SK-N-SH (cell line): Measurements from ENCODE around the gene PSENEN. TPM values are rescaled to one million over a fixed set of nuclear protein-coding genes. Genes with fewer than 3 reads are reported as not detected.
A peak's percentile ranks its signal among the peaks of the same experiment; 100 is the strongest.

ENCODE experiments used
- CTCF ChIA-PET: fragments of 300-600, 350-600 bp; formaldehyde crosslinking; extraction: SDS; loops from one replicate; lab custom pipeline; 2021; lab: Yijun Ruan, JAX
- POLR2A ChIA-PET: fragments of 350-600 bp; sonication (Branson Sonifier 250); formaldehyde crosslinking; extraction: SDS; loops from one replicate; lab custom pipeline; 2020; ENCODE audit warnings: antibody characterized with exemption, inconsistent platforms; lab: Yijun Ruan, JAX
- DNase-seq: peaks from one replicate; pipeline ENCODE4 v3.0.0; 2012
- H2AFZ ChIP-seq: fragments of 200-600 bp; sonication (generic); 2 replicates; pipeline ENCODE4 v1.8.1; 2016; ENCODE audit warnings: antibody characterized with exemption, mild to moderate bottlenecking, low read depth
- H3F3A ChIP-seq: fragments of 200-600 bp; sonication (generic); replicated peaks from 2 replicates; pipeline ENCODE3; 2016; ENCODE audit warnings: antibody characterized with exemption, mild to moderate bottlenecking; ENCODE audit not compliant: insufficient read depth
- H3K27ac ChIP-seq, 2 experiments: fragments of 200-500 bp in 1 of 2; fragments of 200-600 bp in 1 of 2; sonication (Bioruptor generic) in 1 of 2; sonication (generic), shearing (Covaris generic) in 1 of 2; 2 replicates each; pipeline versions ENCODE4 v1.5.1 to v1.6.1; 2014 to 2016; ENCODE audit warnings: low read depth in 2 of 2, inconsistent platforms in 1 of 2, low read length in 1 of 2, mild to moderate bottlenecking in 1 of 2, mixed read lengths in 1 of 2
- H3K27me3 ChIP-seq: fragments of 200-600 bp; sonication (generic), shearing (Covaris generic); 2 replicates; pipeline ENCODE4 v1.6.1; 2016; ENCODE audit warnings: mixed run types; ENCODE audit not compliant: insufficient read depth
- H3K36me3 ChIP-seq, 2 experiments: fragments of 200-500 bp in 1 of 2; fragments of 200-600 bp in 1 of 2; sonication (Bioruptor generic) in 1 of 2; sonication (generic) in 1 of 2; replicated peaks in 1 of 2; 2 replicates each; pipeline versions ENCODE3 to v1.5.1; 2014 to 2016; ENCODE audit warnings: low read length in 1 of 2, mild to moderate bottlenecking in 1 of 2; ENCODE audit not compliant: insufficient read depth in 2 of 2, control insufficient read depth in 1 of 2
- H3K4me1 ChIP-seq, 2 experiments: fragments of 200-500 bp in 1 of 2; fragments of 200-600 bp in 1 of 2; sonication (Bioruptor generic) in 1 of 2; sonication (generic), shearing (Covaris generic) in 1 of 2; 2 replicates each; pipeline versions ENCODE4 v1.5.1 to v1.6.1; 2014 to 2016; ENCODE audit warnings: low read depth in 1 of 2, low read length in 1 of 2, mixed run types in 1 of 2; ENCODE audit not compliant: insufficient read depth in 2 of 2, control insufficient read depth in 1 of 2
- H3K4me2 ChIP-seq: fragments of 200-600 bp; sonication (generic), shearing (Covaris generic); 2 replicates; pipeline ENCODE4 v1.6.1; 2017; ENCODE audit warnings: mixed run types
- H3K4me3 ChIP-seq, 2 experiments: fragments of 200-500 bp in 1 of 2; fragments of 200-600 bp in 1 of 2; sonication (Bioruptor generic) in 1 of 2; sonication (generic), shearing (Covaris generic) in 1 of 2; 2 replicates each; pipeline versions ENCODE4 v1.5.1 to v1.8.1; 2014 to 2016; ENCODE audit warnings: low read depth in 2 of 2, inconsistent platforms in 1 of 2, low read length in 1 of 2, mild to moderate bottlenecking in 1 of 2, mixed read lengths in 1 of 2, moderate library complexity in 1 of 2
- H3K79me2 ChIP-seq: fragments of 200-600 bp; sonication (generic); 2 replicates; pipeline ENCODE4 v1.8.1; 2017; ENCODE audit warnings: mild to moderate bottlenecking; ENCODE audit not compliant: insufficient read depth
- H3K9ac ChIP-seq: fragments of 200-600 bp; sonication (generic); 2 replicates; pipeline ENCODE4 v1.6.1; 2017; ENCODE audit warnings: mixed run types
- H3K9me2 ChIP-seq: fragments of 200-600 bp; sonication (generic); 2 replicates; pipeline ENCODE4 v1.6.1; 2017; ENCODE audit warnings: mixed run types
- H3K9me3 ChIP-seq: fragments of 200-600 bp; sonication (generic); 2 replicates; pipeline ENCODE4 v1.6.1; 2017; ENCODE audit warnings: mixed run types, mild to moderate bottlenecking, moderate library complexity
- H4K20me1 ChIP-seq: fragments of 200-600 bp; sonication (generic); 2 replicates; pipeline ENCODE4 v1.6.1; 2017; ENCODE audit warnings: mild to moderate bottlenecking, mixed run types; ENCODE audit not compliant: insufficient read depth
- CHD2 ChIP-seq: fragments of 150-350 bp; IDR thresholded peaks from 2 replicates; pipeline ENCODE4 v1.6.1; 2018; ENCODE audit warnings: low read length; ENCODE audit not compliant: partially characterized antibody
- ELF1 ChIP-seq: IDR thresholded peaks from 2 replicates; pipeline ENCODE4 v1.4.0; 2012
- EP300 ChIP-seq, 2 experiments: IDR thresholded peaks; 2 replicates each; pipeline versions ENCODE4 v1.4.0 to v1.6.1; 2012; ENCODE audit warnings: borderline replicate concordance in 1 of 2, low read depth in 1 of 2, low read length in 1 of 2
- FOSL2 ChIP-seq: IDR thresholded peaks from 2 replicates; pipeline ENCODE4 v1.4.0; 2012; ENCODE audit warnings: low read depth, mild to moderate bottlenecking, moderate library complexity, borderline replicate concordance
- FOXM1 ChIP-seq: IDR thresholded peaks from 2 replicates; pipeline ENCODE4 v1.4.0; 2012; ENCODE audit warnings: low read depth, mild to moderate bottlenecking
- GABPA ChIP-seq: IDR thresholded peaks from 2 replicates; pipeline ENCODE4 v1.4.0; 2012; ENCODE audit warnings: low read depth, mild to moderate bottlenecking
- GATA2 ChIP-seq: sonication (generic); formaldehyde crosslinking; IDR thresholded peaks from 2 replicates; pipeline ENCODE4 v1.5.0; 2020; ENCODE audit warnings: mild to moderate bottlenecking, missing genetic modification reagents
- JUND ChIP-seq: IDR thresholded peaks from 2 replicates; pipeline ENCODE4 v1.4.0; 2012
- MEF2A ChIP-seq: IDR thresholded peaks from 2 replicates; pipeline ENCODE4 v1.4.0; 2012; ENCODE audit warnings: low read depth, borderline replicate concordance
- MXI1 ChIP-seq: IDR thresholded peaks from 2 replicates; pipeline ENCODE4 v1.6.1; 2012; ENCODE audit warnings: mild to moderate bottlenecking, low read depth, low read length, improper control_type of control experiment
- NFIC ChIP-seq: IDR thresholded peaks from 2 replicates; pipeline ENCODE4 v1.4.0; 2012; ENCODE audit warnings: borderline replicate concordance
- RAD21 ChIP-seq: IDR thresholded peaks from 2 replicates; pipeline ENCODE4 v1.6.1; 2012; ENCODE audit warnings: mild to moderate bottlenecking, low read length
- RCOR1 ChIP-seq: fragments of 150-350 bp; IDR thresholded peaks from 2 replicates; pipeline ENCODE4 v1.6.1; 2017; ENCODE audit warnings: antibody characterized with exemption, low read length
- SIN3A ChIP-seq: IDR thresholded peaks from 2 replicates; pipeline ENCODE4 v1.6.1; 2012; ENCODE audit warnings: low read depth, mild to moderate bottlenecking, low read length, moderate library complexity, borderline replicate concordance
- SMC3 ChIP-seq: IDR thresholded peaks from 2 replicates; pipeline ENCODE4 v1.6.1; 2012; ENCODE audit warnings: low read depth, low read length, improper control_type of control experiment
- YY1 ChIP-seq: IDR thresholded peaks from 2 replicates; pipeline ENCODE4 v1.4.0; 2012; ENCODE audit warnings: low read depth, mild to moderate bottlenecking
- WGBS: methylation state at CpG from one replicate; pipeline ENCODE4 v1.1.6; 2017; ENCODE audit warnings: low lambda C conversion rate; 5-methylcytosine and 5-hydroxymethylcytosine counted together
- polyA plus RNA-seq, 3 experiments: library from polyadenylated mRNA; depleted of rRNA; stranded (reverse); fragments of >200 nt; gene quantifications; 2 replicates each; pipeline ENCODE4 v1.2.3, GENCODE V29; 2012
- TF ChIP-seq, protein P1 (sequence below): IDR thresholded peaks from 2 replicates; pipeline ENCODE4 v1.4.0; 2012; ENCODE audit warnings: low read depth, borderline replicate concordance
- TF ChIP-seq, protein P2 (sequence below): IDR thresholded peaks from 2 replicates; pipeline ENCODE4 v1.4.0; 2012; ENCODE audit warnings: low read depth
- TF ChIP-seq, protein P3 (sequence below): fragments of 150-350 bp; IDR thresholded peaks from 2 replicates; pipeline ENCODE4 v1.6.1; 2017; ENCODE audit warnings: antibody characterized with exemption, low read length, low read depth, borderline replicate concordance
- TF ChIP-seq, protein P4 (sequence below): fragments of 150-350 bp; IDR thresholded peaks from 2 replicates; pipeline ENCODE4 v1.6.1; 2016; ENCODE audit warnings: mild to moderate bottlenecking, low read depth, low read length

PSENEN gene
- polyA plus RNA-seq, 1 of the 3 experiments (the other 2 are of a cell fraction) = 99.2 TPM

DNA sequence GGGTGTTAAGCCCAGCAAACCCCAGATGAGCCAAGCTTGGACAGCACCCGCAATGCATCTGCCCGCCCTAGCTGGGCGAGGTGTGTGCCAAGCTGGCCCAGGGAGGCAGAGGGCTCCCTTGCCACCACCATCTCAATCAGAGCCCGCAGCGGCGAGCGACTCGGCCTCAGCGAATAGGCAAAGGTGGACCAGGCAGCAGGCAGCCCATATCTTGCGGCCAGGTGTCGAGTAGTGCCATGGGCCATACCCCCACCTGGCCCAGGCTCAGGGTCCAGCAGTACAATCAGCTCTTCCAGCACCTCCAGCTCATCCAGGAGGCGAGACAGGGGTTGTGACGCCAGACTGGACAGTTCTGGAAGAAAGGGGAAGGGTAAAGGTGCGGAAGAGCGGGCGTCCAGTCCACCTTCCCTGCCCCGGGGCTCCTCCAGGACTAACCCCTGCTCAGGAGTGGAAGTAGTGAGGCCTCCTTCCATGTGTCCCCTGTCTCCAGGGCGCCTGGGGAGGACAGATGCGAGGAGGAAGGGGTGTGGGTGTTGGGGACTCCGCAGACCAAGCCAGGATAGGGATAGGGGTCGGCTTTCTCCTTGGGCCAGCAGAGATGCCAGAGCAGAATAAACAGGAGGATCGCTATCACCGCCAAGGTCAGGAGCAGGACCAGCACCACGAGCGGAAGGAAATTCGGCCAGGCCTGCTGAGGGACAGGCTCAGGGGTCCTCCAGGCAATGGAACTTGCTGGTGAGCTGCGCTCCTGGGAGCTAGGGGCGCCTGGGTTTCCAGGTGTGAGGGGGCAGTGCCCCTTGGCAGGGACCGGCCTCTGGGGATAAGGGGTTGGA is 6.0 kb upstream of the PSENEN start:
- ChIA-PET POLR2A (interaction anchor here (1.0 to 2.0 kb wide), 5 partner anchors 9 to 80 kb away, joined by 3 to 10 read pairs (median 5); partner anchors contain the start of gene HSPB6), CTCF (interaction anchor here (0.7 to 1.6 kb wide), 6 partner anchors 12 to 695 kb away, joined by 3 to 7 read pairs (median 3); no protein-coding TSS in a partner anchor)
- Histone ChIP-seq H3K9me3 (no peaks in the 10 kb centered on the region), H3K9ac (peak overlapping the region; percentile 67; the same call in 1 of the 2 replicates), H3K36me3 (peaks cover 6 to 35% of the 10 kb centered on the region in 2 experiments), H3F3A (peaks cover 10% of the 10 kb centered on the region), H3K9me2 (no peaks in the 10 kb centered on the region), H2AFZ (no peak overlapping the region), H3K4me1 (peaks cover 4 to 18% of the 10 kb centered on the region in 2 experiments; a peak in 2 of 4 replicates), H3K79me2 (no peaks in the 10 kb centered on the region; the same call in 1 of the 2 replicates), H3K27me3 (no peaks in the 10 kb centered on the region), H3K4me2 (peak overlapping the region; percentile 97), H4K20me1 (no peaks in the 10 kb centered on the region), H3K4me3 (peak overlapping the region; percentile 63 to 88; a peak in 3 of 4 replicates), H3K27ac (peak overlapping the region in 1 of 2 experiments; percentile 76; a peak in 1 of 4 replicates)
- TF ChIP-seq YY1 (no peak), CHD2 (no peak), MEF2A (no peak), FOSL2 (no peak), NFIC (no peak), GABPA (no peak), MXI1 (no peak), RAD21 (no peak), GATA2 (CRISPR knock-in tag) (no peak), SMC3 (no peak), SIN3A (no peak), ELF1 (no peak; the same call in 1 of the 2 replicates), JUND (no peak), EP300 (IDR thresholded peaks at IDR 0.05; ENCODE audit: borderline replicate concordance in 1 of 2, low read depth in 1 of 2, low read length in 1 of 2) (no peak), FOXM1 (no peak), RCOR1 (no peak)
- TF ChIP-seq, protein P1, sequence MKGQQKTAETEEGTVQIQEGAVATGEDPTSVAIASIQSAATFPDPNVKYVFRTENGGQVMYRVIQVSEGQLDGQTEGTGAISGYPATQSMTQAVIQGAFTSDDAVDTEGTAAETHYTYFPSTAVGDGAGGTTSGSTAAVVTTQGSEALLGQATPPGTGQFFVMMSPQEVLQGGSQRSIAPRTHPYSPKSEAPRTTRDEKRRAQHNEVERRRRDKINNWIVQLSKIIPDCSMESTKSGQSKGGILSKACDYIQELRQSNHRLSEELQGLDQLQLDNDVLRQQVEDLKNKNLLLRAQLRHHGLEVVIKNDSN = no peak
- TF ChIP-seq, protein P2, sequence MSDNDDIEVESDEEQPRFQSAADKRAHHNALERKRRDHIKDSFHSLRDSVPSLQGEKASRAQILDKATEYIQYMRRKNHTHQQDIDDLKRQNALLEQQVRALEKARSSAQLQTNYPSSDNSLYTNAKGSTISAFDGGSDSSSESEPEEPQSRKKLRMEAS = no peak
- TF ChIP-seq, protein P3, sequence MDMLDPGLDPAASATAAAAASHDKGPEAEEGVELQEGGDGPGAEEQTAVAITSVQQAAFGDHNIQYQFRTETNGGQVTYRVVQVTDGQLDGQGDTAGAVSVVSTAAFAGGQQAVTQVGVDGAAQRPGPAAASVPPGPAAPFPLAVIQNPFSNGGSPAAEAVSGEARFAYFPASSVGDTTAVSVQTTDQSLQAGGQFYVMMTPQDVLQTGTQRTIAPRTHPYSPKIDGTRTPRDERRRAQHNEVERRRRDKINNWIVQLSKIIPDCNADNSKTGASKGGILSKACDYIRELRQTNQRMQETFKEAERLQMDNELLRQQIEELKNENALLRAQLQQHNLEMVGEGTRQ = no peak
- TF ChIP-seq, protein P4, sequence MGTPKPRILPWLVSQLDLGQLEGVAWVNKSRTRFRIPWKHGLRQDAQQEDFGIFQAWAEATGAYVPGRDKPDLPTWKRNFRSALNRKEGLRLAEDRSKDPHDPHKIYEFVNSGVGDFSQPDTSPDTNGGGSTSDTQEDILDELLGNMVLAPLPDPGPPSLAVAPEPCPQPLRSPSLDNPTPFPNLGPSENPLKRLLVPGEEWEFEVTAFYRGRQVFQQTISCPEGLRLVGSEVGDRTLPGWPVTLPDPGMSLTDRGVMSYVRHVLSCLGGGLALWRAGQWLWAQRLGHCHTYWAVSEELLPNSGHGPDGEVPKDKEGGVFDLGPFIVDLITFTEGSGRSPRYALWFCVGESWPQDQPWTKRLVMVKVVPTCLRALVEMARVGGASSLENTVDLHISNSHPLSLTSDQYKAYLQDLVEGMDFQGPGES = no peak
- no peak for DNase-seq
- 85% methylated on average over 21 of the region's 29 CpGs for WGBS
